Stimulated activated CD4-positive, alpha-beta T cell treated with anti-CD3 and anti-CD28 coated beads, Interleukin-1b, Interleukin-23, amount 100 ng/mL, for 4 hours (primary cell): Measurements from ENCODE around the gene WDR13.
"Not testable (repeated sequence)": the region's sequence is repeated elsewhere in the genome, so short reads cannot be mapped to it uniquely, and the experiment has no call there.

Experiments used
- DNase-seq, 2 donors: peaks; one replicate each; pipeline ENCODE4 v3.0.0-alpha.2; 2020; ENCODE audit warnings: low read depth in 2 of 2

The WDR13 gene

DNA sequence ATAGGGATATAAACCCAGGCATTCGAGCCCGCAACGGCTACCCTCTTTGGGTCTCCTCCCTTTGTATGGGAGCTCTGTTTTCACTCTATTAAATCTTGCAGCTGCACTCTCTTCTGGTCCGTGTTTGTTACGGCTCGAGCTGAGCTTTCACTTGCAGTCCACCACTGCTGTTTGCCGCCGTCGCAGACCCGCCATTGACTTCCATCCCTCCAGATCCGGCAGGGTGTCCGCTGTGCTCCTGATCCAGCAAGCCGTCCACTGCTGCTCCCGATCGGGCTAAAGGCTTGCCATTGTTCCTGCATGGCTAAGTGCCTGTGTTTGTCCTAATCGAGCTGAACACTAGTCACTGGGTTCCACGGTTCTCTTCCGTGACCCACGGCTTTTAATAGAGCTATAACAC, 57.5 kb downstream of the WDR13 start:
- not testable (repeated sequence) for DNase-seq
